Inferior parietal cortex (tissue), 1 donor: Measurements from ENCODE around the gene ACP3.
"Not testable (repeated sequence)": the region's sequence is repeated elsewhere in the genome, so short reads cannot be mapped to it uniquely, and the experiment has no call there.

ENCODE experiments used
- DNase-seq: peaks from one replicate; pipeline ENCODE4 v3.0.0-alpha.2; 2016; ENCODE audit errors: extremely low spot score

ACP3 gene, protein sequence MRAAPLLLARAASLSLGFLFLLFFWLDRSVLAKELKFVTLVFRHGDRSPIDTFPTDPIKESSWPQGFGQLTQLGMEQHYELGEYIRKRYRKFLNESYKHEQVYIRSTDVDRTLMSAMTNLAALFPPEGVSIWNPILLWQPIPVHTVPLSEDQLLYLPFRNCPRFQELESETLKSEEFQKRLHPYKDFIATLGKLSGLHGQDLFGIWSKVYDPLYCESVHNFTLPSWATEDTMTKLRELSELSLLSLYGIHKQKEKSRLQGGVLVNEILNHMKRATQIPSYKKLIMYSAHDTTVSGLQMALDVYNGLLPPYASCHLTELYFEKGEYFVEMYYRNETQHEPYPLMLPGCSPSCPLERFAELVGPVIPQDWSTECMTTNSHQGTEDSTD

DNA sequence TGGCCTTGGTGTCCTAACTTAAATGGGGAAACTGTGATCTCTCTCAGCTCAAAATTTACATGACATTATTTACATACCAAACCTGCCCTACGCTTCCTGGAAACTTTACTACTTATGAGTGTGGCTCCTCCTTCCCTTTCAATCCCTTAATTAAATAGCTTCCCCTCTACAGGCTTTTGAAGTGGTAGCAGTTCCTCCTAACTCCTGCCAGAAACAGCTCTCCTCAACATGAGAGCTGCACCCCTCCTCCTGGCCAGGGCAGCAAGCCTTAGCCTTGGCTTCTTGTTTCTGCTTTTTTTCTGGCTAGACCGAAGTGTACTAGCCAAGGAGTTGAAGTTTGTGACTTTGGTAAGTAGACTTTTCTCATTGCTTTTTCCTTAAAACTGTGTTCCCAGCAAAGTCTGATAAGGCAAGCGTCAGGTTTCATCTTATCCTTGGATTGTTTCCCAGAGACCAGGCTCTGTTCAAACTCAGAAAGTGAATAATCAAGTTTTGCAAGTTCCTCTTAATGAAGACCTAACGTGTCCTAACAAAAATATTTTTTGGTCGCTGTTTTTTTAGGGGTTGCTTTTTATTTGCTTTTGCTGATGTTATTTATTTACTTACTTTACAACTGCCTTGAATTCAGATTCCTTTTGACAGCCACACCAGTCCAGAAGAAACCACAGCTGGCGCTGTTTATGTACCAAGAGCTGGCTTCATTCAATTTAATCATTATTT is at the start of gene ACP3:
ACP3 (plus strand) TSS at position 179 of the 720 bp plus-strand sequence; CDS start at position 229, 50 bp downstream.
- no peak for DNase-seq

DNA sequence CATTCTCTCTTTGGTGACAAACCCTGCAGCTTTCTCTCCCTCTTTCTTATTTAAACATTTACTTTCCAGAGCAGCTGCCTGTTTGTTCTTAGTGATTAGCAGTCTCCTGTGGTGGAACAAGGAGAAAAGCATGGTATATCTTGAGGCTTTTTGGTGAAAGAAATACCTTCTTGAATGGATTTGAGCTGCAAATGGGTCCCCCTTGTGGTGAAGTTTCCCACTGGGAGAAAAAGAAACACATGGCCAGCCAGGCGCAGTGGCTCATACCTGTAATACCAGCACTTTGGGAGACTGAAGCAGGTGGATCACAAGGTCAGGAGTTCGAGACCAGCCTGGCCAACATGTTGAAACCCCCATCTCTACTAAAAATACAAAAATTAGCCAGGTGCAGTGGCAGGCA is 48.3 kb upstream of the ACP3 start:
- DNase-seq = no peak

DNA sequence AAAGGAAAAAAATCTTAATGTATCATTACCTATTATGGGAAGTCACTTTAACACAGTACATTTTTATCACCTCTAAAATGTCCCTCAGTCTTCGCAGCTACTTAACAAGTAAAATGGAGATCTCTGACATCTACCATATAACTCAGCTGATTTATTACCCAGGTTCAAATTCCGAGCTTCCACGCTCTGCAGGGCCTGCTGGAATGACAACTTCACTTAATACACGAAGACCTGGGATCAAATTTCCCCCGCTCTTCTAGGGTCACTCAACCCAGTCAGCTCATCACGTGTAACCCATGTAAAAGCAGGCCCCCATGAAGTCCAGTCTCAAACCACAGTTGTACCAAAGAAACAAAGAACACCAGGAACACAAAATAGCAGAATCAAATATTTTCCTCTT is 44.2 kb upstream of the ACP3 start:
- no peak for DNase-seq

DNA sequence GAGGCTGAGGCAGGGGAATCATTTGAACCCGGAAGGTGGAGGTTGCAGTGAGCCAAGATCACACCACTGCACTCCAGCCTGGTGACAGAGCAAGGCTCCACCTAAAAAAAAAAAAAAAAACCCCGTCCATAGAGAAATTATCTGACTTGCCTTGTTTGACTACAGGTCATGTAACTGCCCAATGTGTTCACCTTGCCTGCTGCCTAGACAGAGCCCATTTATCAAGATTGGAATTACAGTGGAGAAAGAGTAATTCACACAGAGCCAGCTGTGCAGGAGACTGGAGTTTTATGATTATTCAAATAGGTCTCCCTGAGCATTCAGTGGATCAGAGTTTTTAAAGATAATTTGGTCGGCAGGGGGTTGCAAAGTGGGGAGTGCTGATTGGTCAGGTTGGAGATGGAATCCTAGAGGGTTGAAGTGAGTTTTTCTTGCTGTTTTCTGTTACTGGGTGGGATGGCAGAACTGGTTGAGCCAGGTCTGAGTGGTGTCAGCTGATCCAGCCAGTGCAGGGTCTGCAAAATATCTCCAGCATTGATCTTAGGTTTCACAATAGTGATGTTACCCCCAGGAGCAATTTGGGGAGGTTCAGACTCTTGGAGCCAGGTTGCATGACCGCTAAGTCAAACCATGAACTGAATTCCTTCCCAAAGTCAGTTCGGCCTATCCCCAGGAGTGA is 40.8 kb upstream of the ACP3 start:
- no peak for DNase-seq

DNA sequence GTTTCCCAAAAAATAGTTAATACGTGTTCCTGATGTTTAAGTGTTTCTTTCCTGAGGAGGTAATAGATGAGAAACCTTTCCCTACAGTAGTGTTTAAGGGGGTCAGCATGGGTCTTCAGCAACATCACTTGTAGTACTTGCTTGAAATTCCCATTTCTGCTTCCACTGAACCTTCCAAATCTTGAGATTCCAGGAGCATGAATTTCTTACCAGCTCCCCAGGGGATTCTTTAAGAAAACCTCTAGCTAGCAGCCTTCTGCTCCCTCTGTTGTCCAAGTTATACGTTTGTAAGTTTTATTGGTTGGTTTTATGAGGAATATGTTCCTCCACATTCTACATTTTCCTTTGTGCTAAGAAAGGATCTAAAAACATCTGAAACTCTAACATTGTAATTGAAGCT is 38.2 kb upstream of the ACP3 start:
- DNase-seq = no peak

DNA sequence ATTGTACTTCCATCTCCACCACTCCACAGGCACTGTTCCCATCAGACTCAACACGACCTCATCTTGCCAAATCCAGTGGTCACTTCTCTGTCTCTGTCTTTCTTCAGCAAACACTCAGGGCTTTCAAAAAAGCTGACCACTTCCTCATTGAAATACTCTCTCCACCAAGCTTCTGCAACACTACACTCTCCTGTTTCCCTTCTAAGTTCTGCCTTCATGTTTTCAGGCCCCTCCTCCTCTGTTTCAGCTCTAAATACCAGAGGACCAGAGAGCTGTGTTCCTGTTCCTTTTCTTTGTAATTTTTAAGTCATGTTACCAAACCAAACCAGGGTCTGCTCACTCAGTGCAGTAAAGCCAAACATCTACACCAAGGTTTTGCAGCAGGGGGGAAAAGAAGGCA is 33.8 kb upstream of the ACP3 start:
- no peak for DNase-seq

DNA sequence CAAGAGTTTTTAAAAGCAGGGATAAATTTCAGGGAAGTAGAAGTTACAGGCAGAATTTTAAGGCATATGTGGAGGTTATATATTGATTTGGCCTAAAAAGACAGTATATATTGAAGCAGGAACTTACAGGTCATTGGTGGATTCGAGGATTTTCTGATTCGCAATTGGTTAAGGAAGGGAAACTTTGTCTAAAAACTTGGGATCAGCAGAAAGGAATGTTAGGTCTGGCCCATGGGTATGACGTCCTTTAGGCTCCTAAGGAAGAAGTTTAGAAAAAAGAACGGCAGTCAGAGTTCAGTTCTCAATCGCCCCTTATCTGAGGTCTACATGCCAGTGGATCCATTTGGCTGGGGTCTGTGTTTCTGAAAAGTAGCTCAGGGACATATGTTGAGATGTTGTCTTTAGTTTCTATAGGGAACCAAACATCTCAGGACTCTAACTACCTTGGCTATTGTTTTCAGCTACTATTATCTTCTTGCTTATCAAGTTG is 33.2 kb upstream of the ACP3 start:
- no peak for DNase-seq

DNA sequence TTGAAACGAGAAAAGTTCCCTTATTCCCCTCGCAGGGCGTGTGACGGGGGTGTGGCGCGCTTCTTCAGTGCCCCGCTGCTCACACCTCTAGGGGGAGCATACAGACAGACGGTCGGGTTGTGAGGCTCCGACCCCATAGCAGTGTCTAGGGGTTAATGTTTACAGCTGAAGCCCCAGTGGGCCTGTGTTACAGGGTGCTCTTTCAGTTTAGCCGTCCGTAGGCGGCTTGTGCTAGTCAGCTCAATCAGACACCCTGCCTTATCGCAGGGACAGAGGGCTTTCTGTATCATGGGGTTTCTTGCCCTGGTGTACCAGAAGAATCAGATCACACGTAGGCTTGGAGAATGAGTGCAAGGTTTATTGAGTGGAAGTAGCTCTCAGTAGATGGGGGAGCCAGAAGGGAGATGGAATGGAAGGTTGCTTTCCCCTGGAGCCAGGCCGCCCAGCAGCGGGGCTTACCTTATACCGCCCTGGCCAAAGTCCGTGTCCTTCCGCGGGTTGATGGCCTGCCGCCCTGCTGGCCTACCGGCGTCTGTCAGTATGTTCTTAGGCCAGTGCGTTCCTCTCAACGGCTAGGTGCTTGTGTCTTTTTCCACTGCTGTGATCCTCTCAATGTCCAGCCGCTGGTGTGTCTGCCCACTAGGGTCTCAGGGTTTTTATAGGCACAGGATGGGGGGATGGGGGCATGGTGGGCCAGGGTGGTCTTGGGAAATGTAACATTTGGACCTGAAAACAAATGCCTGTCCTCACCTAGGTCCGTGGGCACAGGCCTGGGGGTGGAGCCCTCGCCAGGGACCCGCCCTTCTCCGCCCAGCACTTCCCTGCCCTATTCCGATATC is 32.2 kb upstream of the ACP3 start:
- DNase-seq = no peak

DNA sequence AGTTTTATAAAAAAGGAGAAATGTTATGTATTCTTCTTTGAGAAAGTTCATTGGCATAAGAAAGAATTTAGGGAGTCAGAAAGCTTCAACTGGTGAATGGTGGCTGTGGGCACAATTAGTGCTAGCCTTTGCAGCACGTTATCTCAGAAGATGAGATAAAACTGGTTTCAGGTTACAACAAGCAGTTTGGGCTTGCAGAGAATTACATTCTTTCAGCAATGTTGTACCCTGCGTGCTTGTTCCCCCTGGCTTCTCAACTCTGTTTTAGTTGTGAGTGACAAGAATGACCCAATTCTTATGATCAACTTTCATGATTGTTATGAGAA is 31.6 kb upstream of the ACP3 start:
- DNase-seq = no peak

DNA sequence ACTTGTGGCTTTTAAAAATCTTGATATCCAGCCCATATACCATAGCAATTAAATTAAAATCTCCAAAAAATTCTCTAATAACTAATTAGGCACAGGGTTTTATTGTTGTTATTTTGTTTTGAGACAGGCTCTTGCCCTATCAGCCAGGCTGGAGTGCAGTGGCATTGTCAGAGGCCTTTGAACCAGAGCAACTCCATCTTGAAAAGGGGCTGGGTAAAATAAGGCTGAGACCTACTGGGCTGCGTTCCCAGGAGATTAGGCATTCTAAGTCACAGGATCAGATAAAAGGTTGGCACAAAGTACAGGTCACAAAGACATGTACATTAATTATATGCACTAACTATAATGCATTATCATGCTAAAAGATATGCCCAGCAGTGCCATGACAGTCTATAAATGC is 31.2 kb upstream of the ACP3 start:
- no peak for DNase-seq

DNA sequence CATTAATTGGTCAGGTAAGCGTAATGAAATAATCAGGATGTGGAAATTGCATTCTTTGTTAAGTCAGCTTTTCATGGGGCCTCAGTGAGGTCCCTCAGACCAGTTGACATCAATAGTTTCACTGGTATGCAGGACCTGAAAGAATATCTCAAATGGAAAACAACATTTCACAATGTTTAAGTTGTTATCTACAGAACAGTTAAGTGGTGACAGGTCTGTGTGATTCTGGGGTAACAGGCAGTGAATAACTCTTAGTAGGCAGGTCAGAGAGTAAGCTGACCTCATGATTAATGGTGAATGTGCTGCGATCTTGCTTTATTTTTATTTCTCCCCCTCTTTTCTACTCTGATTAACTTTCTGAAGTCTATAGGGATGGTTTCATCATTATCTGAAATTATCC is 28.9 kb upstream of the ACP3 start:
- no peak for DNase-seq

DNA sequence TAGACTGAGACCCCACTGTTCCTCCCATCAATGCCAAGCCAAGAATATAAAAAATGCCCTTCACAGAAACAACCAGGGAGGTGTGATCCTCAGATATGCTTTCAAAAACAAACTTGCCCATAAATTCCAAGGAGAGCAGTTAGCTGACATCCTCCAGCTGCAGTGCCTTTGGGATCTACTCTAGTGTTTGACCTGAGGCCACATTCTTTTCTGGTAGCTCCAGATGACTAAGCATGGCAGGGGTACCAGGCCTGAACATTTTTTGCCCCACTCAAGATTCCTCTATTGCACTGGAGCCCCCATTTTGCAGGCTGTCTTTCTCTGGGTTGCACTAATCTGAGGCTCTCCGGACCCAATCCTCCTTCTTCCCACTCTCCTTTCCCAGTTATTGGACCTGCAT is 27.9 kb upstream of the ACP3 start:
- DNase-seq = no peak

DNA sequence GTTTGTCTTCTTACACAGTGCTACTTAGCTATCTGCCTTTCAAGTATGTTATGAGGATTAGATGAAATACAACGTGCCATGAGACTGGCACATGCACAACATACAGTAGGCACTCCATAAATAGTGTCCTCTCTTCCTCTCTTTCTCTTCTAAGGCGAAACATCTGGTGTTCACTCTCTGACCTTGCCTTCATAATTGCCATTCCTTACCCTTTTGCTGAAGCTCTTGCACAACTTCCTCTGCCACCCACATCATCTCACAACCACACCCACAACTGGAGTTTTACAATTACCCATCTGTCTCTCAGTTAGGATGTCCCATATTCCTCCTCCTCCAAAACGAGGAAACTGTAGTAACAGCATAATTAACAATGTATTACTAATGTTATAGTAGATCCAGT is 26.4 kb upstream of the ACP3 start:
- no peak for DNase-seq

DNA sequence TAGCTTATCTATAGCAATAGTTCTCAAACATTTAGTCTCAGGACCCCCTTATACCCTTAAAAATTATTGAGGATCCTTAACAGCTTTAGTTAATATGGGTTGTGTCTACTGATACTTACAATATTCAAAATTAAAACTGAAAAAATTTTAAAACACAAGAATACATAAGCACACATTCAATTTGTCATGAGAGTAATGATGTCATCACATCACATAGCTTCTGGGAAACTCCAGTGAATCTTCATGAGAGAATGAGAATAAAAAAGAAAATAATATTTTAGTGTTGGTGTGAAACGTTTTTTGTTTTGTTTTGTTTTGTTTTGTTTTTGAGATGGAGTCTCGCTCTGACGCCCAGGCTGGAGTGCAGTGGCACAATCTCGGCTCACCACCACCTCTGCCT is 25.2 kb upstream of the ACP3 start:
- DNase-seq = no peak

DNA sequence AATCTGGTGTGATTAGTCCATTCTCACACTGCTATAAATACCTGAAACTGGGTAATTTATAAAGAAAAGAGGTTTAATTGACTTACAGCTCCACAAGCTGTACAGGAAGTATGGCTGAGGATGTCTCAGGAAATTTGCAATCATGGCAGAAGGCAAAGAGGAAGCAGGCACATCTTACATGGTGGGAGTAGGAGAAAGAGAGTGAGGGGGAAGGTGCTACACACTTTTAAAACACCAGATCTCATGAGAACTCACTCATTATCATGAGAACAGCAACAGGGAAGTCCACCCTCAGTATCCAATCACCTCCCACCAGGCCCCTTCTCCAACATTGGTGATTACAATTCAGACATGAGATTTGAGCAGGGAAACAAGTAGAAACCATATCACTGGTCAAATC is 24.0 kb upstream of the ACP3 start:
- DNase-seq = no peak

DNA sequence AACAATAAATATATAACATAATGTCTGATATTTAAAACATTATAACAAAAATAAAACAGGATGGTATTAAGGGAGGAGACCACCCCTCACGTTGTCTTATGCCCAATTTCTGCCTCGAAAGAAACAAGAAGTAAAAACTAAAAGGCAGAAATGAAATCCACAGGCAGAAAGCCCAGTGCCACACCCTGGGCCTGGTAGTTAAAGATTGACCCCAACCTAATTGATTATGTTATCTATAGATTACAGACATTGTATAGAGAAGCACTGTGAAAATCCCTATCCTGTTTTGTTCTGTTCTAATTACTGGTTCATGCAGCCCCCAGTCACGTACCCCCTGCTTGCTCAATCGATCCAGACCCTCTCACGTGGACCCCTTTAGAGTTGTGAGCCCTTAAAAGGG is 22.3 kb upstream of the ACP3 start:
- DNase-seq = no peak

DNA sequence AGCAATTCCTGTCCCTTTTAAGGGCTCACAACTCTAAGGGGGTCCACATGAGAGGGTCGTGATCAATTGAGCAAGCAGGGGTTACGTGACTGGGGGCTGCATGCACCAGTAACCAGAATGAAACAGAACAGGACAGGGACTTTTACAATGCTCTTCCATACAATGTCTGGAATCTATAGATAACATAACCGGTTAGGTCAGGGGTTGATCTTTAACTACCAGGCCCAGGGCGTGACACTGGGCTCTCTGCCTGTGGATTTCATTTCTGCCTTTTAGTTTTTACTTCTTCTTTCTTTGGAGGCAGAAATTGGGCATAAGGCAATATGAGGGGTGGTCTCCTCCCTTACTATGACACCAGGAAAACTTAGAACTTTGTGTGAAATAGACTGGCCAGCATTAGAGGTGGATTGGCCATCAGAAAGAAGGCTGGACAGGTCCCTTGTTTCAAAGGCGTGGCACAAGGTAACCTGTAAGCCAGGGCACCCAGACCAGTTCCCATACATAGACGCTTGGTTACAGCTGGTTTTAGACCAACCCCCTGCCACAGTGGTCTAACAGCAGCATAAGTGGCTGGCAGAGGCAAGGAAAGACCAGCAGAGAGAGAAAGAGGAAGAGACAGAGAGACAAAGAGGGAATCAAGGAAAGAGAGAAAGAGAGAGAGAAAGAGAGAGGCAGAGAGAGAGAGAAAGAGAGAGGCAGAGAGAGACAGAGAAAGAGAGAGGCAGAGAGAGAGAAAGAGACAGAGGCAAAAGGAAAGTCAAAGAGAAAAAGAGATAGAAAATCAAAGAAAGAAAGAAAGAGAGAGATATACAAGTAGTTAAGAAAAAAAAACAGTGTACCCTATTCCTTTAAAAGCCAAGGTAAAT is 13.6 kb upstream of the ACP3 start:
- not testable (repeated sequence) for DNase-seq

DNA sequence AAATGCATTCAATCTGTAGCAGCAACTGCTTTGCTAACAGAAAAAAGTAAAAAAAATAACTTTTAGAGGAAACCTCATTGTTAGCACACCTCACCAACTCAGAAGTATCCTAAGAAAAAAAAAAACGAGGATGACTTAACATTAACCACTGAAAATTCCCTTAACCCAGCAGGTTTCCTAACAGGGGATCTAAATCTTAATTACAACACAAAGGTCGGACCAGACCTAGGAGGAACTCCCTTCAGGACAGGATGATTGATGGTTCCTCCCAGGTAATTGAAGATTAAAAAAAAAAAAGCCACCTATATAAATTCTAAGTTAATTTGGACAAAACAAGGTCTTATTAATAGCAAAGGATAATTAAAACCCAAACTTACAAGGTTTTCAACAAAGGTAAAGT is 12.9 kb upstream of the ACP3 start:
- DNase-seq = not testable (repeated sequence)

DNA sequence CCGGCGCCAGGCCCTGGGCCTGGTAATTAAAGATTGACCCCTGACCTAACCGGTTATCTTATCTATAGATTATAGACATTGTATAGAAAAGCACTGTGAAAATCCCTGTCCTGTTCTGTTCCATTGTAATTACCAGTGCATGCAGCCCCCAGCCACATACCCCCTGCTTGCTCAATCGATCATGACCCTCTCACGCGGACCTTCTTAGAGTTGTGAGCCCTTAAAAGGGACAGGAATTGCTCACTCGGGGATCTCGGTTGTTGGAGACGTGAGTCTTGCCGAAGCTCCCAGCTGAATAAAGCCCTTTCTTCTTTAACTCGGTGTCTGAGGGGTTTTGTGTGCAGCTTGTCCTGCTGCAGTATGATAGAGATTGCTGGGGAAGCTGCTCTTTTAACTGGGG is 7.2 kb upstream of the ACP3 start:
- not testable (repeated sequence) for DNase-seq

DNA sequence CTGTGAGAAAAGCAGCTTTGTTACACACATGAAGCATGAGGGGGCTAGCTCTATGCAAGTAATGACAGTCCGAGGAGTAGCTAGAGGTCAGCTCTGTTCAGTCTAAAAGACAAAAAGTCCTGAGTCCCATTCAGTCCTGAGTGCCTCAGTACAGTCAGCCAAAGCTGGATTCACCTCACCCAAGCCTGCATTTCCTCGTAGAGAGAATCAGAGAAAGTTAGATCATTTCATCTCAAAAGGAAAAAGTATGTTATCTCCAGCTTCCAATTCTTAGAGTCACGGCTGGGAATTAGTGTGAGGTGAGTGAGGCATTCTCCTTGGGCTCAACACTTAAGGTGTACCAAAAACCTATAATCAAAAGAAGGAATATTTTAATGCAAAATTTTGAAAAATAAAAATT is 5.9 kb upstream of the ACP3 start:
- DNase-seq = no peak

DNA sequence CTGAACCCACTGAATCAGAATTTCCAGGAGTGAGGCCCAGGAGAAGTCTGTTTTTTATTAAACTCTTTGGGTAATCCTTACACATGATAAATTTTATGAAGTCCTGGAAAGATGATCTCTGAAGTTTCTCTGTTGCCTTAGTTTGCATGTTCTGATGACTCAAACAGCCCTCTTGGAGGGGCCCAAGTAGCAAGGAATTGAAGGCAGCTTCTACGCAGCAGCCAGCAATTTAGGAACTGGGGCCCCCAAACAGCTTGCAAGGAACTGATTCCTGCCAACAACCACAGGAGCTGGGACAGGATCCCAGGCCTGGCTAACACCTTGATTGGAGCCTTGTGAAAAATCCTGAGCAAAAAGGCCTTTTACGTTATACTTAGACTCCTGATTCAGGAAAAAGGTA is 5.4 kb upstream of the ACP3 start:
- DNase-seq = no peak
